Measurements from ENCODE around the gene CD19. TPM values are rescaled to one million over a fixed set of nuclear protein-coding genes. Genes with fewer than 3 reads are reported as not detected.

CD19 gene
- total RNA-seq, 1 experiment from 2014 or later, result not detected

GRCh38 chr16:28984091-28984490, 52.3 kb downstream of the CD19 start:
- DNase-seq, result no peak
- peaks cover 23% of the 10 kb centered on the region for H3K36me3 ChIP-seq
- H3K9me3 ChIP-seq, result 0 out of 2 replicates have a peak, but pooled peaks cover 5% of the 10 kb centered on the region
- H3K27me3 ChIP-seq, result no peaks in the 10 kb centered on the region
- H3K4me3 ChIP-seq, result no peak overlapping the region

DNA sequence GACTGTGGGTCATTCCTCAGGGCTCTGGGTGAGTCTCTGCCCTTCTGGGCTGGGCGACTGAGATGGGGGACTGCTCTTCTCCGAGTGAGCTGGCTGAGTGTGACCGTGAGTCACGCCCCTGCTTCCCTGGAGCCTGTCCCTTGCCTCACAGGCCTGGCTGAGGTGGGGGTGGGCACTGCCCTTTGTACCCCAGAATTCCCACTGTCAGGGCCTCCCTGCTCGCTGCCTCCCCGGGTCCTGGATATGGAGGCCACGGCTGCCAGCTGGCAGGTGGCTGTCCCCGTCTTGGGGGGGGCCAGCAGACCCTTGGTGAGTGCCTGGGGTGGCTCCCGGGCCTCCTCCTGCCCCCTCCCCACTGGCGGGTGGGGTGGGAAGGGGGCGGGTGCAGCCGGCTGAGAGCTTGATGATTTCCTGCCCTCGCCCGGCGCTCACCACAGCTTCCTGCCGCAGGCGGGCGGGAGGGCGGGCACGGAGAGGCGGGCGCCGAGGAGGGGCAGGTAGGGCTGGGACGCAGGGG, 52.9 kb downstream of the CD19 start, which contains the start of gene LAT:
LAT (plus strand) TSS at position 434 of the 517 bp plus-strand sequence. CDS start 366 bp downstream, outside the sequence.
- no peak within 1 kb of the TSS for H3K4me3 ChIP-seq
- no peaks in the 10 kb centered on the region for H3K27me3 ChIP-seq
- H3K36me3 ChIP-seq, result peaks cover 19% of the 10 kb centered on the region
- 0 out of 2 replicates have a peak, but pooled peaks cover 5% of the 10 kb centered on the region for H3K9me3 ChIP-seq
- no peak for DNase-seq

GRCh38 chr16:28985211-28986041, 53.7 kb downstream of the CD19 start:
- Histone ChIP-seq H3K9me3 (0 out of 2 replicates have a peak, but pooled peaks cover 5% of the 10 kb centered on the region), H3K4me3 (no peak overlapping the region), H3K27me3 (no peaks in the 10 kb centered on the region), H3K36me3 (peaks cover 14% of the 10 kb centered on the region)
- DNase-seq, result no peak

DNA sequence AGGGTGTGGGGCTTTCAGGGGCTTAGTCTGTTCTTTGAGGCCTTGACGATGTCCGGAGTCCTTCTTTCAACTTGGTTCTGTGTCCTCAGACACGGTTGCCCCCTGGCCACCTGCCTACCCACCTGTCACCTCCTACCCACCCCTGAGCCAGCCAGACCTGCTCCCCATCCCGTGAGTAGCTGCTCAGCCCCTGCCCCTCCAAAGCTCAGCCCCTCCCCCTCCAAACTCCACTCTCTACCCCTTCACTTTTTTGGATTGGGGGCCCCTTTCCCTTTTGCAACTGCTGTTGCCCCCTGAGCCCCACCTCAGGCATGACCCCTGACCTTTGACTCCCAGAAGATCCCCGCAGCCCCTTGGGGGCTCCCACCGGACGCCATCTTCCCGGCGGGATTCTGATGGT, 54.3 kb downstream of the CD19 start:
- Histone ChIP-seq H3K27me3 (no peaks in the 10 kb centered on the region), H3K9me3 (0 out of 2 replicates have a peak, but pooled peaks cover 5% of the 10 kb centered on the region), H3K4me3 (no peak overlapping the region), H3K36me3 (peaks cover 12% of the 10 kb centered on the region)
- DNase-seq, result no peak

- H3K27me3 ChIP-seq, result no peaks in the 10 kb centered on the region
- no peak for DNase-seq
- H3K9me3 ChIP-seq, result 0 out of 2 replicates have a peak, but pooled peaks cover 2% of the 10 kb centered on the region
- H3K4me3 ChIP-seq, result no peak overlapping the region
- peaks cover 7% of the 10 kb centered on the region for H3K36me3 ChIP-seq
Measured at GRCh38 chr16:28986492-28986891, 54.7 kb downstream of the CD19 start.

- Histone ChIP-seq H3K4me3 (no peak overlapping the region), H3K36me3 (peaks cover 2% of the 10 kb centered on the region; the same call in 1 of the 2 replicates), H3K27me3 (no peaks in the 10 kb centered on the region), H3K9me3 (no peaks in the 10 kb centered on the region)
- no peak for DNase-seq
Measured at GRCh38 chr16:28987170-28987853, 55.5 kb downstream of the CD19 start.

Other genes with a start within 250 kb of the CD19 start
- gene EIF3C, start 220.5 kb upstream of the CD19 start, total RNA-seq (2014; rRNA removed; shearing (Covaris generic); ENCODE audit: low replicate concordance), result 471 and 698 TPM in 2 replicates
- gene NPIPB9, start 180.2 kb upstream of the CD19 start, total RNA-seq (2014; rRNA removed; shearing (Covaris generic); ENCODE audit: low replicate concordance), result 0.46 TPM in 1 of 2 replicates, not detected in the other
- 17.3 and 18.7 TPM in 2 replicates for gene ATXN2L, start 109.0 kb upstream of the CD19 start, total RNA-seq (2014; rRNA removed; shearing (Covaris generic); ENCODE audit: low replicate concordance)
- 136 and 169 TPM in 2 replicates for gene TUFM, start 85.6 kb upstream of the CD19 start, total RNA-seq (2014; rRNA removed; shearing (Covaris generic); ENCODE audit: low replicate concordance)
- 18.4 and 21.0 TPM in 2 replicates for gene SH2B1, start 68.1 kb upstream of the CD19 start, total RNA-seq (2014; rRNA removed; shearing (Covaris generic); ENCODE audit: low replicate concordance)
- gene ATP2A1, start 53.5 kb upstream of the CD19 start, total RNA-seq (2014; rRNA removed; shearing (Covaris generic); ENCODE audit: low replicate concordance), result 0.10 TPM in 1 of 2 replicates, not detected in the other
- 75.5 and 86.2 TPM in 2 replicates for gene RABEP2, start 6.7 kb upstream of the CD19 start, total RNA-seq (2014; rRNA removed; shearing (Covaris generic); ENCODE audit: low replicate concordance)
- 11.4 and 21.3 TPM in 2 replicates for gene NFATC2IP, start 19.0 kb downstream of the CD19 start, total RNA-seq (2014; rRNA removed; shearing (Covaris generic); ENCODE audit: low replicate concordance)
- 35.5 and 37.5 TPM in 2 replicates for gene SPNS1, start 42.8 kb downstream of the CD19 start, total RNA-seq (2014; rRNA removed; shearing (Covaris generic); ENCODE audit: low replicate concordance)
- gene LAT, start 53.1 kb downstream of the CD19 start, total RNA-seq (2014; rRNA removed; shearing (Covaris generic); ENCODE audit: low replicate concordance), result not detected in 2 replicates